Measurements from ENCODE around the gene FRMD6.

FRMD6 gene

GRCh38 chr14:51774209-51774608, 122.5 kb downstream of the FRMD6 start:
- TF ChIP-seq, protein P1, sequence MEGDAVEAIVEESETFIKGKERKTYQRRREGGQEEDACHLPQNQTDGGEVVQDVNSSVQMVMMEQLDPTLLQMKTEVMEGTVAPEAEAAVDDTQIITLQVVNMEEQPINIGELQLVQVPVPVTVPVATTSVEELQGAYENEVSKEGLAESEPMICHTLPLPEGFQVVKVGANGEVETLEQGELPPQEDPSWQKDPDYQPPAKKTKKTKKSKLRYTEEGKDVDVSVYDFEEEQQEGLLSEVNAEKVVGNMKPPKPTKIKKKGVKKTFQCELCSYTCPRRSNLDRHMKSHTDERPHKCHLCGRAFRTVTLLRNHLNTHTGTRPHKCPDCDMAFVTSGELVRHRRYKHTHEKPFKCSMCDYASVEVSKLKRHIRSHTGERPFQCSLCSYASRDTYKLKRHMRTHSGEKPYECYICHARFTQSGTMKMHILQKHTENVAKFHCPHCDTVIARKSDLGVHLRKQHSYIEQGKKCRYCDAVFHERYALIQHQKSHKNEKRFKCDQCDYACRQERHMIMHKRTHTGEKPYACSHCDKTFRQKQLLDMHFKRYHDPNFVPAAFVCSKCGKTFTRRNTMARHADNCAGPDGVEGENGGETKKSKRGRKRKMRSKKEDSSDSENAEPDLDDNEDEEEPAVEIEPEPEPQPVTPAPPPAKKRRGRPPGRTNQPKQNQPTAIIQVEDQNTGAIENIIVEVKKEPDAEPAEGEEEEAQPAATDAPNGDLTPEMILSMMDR (IDR thresholded peaks at IDR 0.05; ENCODE audit: low read depth, low read length) = no peak
- Histone ChIP-seq H3K4me3 (ENCODE audit: low read depth, low read length) (no peak overlapping the region), H3K27me3 (no peaks in the 10 kb centered on the region), H3K36me3 (no peaks in the 10 kb centered on the region), H3K9me3 (no peaks in the 10 kb centered on the region), H3K4me1 (no peaks in the 10 kb centered on the region)
- no peak for DNase-seq

GRCh38 chr14:51776102-51776894, 124.6 kb downstream of the FRMD6 start:
- no peaks in the 10 kb centered on the region for H3K9me3 ChIP-seq
- TF ChIP-seq, protein P1 (IDR thresholded peaks at IDR 0.05; ENCODE audit: low read depth, low read length) = peak; percentile 93
- H3K4me1 ChIP-seq = no peaks in the 10 kb centered on the region
- H3K36me3 ChIP-seq = no peaks in the 10 kb centered on the region
- DNase-seq = peak; percentile 81
- peak overlapping the region; percentile 32 for H3K4me3 ChIP-seq (ENCODE audit: low read depth, low read length)
- no peaks in the 10 kb centered on the region for H3K27me3 ChIP-seq

- Histone ChIP-seq H3K4me3 (ENCODE audit: low read depth, low read length) (peak overlapping the region; percentile 35), H3K27me3 (no peaks in the 10 kb centered on the region), H3K36me3 (no peaks in the 10 kb centered on the region), H3K9me3 (no peaks in the 10 kb centered on the region), H3K4me1 (no peaks in the 10 kb centered on the region; the same call in 1 of the 2 replicates)
- TF ChIP-seq, protein P1 (IDR thresholded peaks at IDR 0.05; ENCODE audit: low read depth, low read length) = peak; percentile 84
- peak; percentile 76 for DNase-seq
Measured at GRCh38 chr14:51780006-51780692, 128.4 kb downstream of the FRMD6 start.

Measured in BE2C (cell line).